Upper lobe of right lung (tissue), 1 donor: ENCODE data around the gene MAS1L. TPM values are rescaled to one million over a fixed set of nuclear protein-coding genes. Genes with fewer than 3 reads are reported as not detected.

ENCODE experiments used
- ATAC-seq: fragments of 200-7000 bp; cut with Tn5 transposase; one replicate; pipeline ENCODE4 v1.9.1; 2020; ENCODE audit warnings: mild to moderate bottlenecking, moderate library complexity
- DNase-seq: peaks from one replicate; pipeline ENCODE4 v3.0.0-alpha.2; 2020
- H3K27ac ChIP-seq: fragments of 200-600 bp; one replicate; pipeline ENCODE4 v1.8.0; 2022
- H3K27me3 ChIP-seq: fragments of 200-600 bp; one replicate; pipeline ENCODE4 v1.8.0; 2022; ENCODE audit warnings: mild to moderate bottlenecking
- H3K36me3 ChIP-seq: fragments of 200-600 bp; one replicate; pipeline ENCODE4 v1.8.0; 2022
- H3K4me1 ChIP-seq: fragments of 200-600 bp; one replicate; pipeline ENCODE4 v1.8.0; 2022
- H3K4me3 ChIP-seq: fragments of 200-600 bp; one replicate; pipeline ENCODE4 v1.8.0; 2022; ENCODE audit warnings: mild to moderate bottlenecking
- H3K9me3 ChIP-seq: fragments of 200-600 bp; one replicate; pipeline ENCODE4 v1.8.0; 2022
- intact Hi-C: fragments of 100-400 bp; cut with DNase I; formaldehyde crosslinking; loops from one replicate; pipeline ENCODE4 v1.11.0; 2022
- total RNA-seq: library from RNA; stranded (reverse); fragmentation: NEBNext Ultra II Directional; extraction: Animal tissue kit (Norgen Biotek cat#: 25700); gene quantifications from one replicate; pipeline ENCODE4 v1.2.1, GENCODE V29; 2021
- TF ChIP-seq, protein P1 (sequence below): fragments of 200-600 bp; IDR thresholded peaks from one replicate; pipeline ENCODE4 v1.8.0; 2022; ENCODE audit warnings: antibody characterized with exemption
- donor health status: DM: no; HTN: yes; CAD: no; lungs with severe emphysema.

Gene MAS1L
- total RNA-seq, 1 donor from 2014 or later, result 0.64 TPM

- no peak for DNase-seq
- Histone ChIP-seq H3K27ac (no peak overlapping the region), H3K27me3 (no peaks in the 10 kb centered on the region), H3K9me3 (no peaks in the 10 kb centered on the region), H3K4me1 (no peaks in the 10 kb centered on the region), H3K4me3 (no peak overlapping the region), H3K36me3 (no peaks in the 10 kb centered on the region)
- no peak for ATAC-seq
- intact Hi-C loops, result no loop called here
- TF ChIP-seq, protein P1, sequence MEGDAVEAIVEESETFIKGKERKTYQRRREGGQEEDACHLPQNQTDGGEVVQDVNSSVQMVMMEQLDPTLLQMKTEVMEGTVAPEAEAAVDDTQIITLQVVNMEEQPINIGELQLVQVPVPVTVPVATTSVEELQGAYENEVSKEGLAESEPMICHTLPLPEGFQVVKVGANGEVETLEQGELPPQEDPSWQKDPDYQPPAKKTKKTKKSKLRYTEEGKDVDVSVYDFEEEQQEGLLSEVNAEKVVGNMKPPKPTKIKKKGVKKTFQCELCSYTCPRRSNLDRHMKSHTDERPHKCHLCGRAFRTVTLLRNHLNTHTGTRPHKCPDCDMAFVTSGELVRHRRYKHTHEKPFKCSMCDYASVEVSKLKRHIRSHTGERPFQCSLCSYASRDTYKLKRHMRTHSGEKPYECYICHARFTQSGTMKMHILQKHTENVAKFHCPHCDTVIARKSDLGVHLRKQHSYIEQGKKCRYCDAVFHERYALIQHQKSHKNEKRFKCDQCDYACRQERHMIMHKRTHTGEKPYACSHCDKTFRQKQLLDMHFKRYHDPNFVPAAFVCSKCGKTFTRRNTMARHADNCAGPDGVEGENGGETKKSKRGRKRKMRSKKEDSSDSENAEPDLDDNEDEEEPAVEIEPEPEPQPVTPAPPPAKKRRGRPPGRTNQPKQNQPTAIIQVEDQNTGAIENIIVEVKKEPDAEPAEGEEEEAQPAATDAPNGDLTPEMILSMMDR, result no peak
Measured at GRCh38 chr6:29465801-29466200, 22.0 kb downstream of the MAS1L start.

DNA sequence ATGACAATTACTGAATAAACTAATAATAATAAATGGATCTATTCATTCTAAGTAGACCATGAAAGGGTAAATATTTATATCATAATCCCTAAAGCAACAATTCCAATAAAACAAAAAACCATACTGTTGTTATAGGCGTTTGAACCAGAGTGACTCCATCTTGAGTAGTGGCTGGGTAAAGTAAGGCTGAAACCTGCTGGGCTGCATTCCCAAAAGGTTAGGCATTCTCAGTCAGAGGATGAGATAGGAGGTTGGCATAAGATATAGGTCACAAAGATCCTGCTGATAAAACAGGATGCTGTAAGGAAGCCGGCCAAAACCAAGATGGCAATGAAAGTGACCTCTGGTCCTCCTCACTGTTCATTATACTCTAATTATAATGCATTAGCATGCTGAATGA is 22.5 kb downstream of the MAS1L start:
- intact Hi-C loops, result no loop called here
- no peak for ATAC-seq
- TF ChIP-seq, protein P1, result no peak

GRCh38 chr6:29462022-29462421 is 25.7 kb downstream of the MAS1L start:
- TF ChIP-seq, protein P1, result no peak
- no peaks in the 10 kb centered on the region for H3K27me3 ChIP-seq
- ATAC-seq (no peak), DNase-seq (no peak)
- H3K4me1 ChIP-seq, result no peaks in the 10 kb centered on the region
- H3K27ac ChIP-seq, result no peak overlapping the region
- H3K9me3 ChIP-seq, result no peaks in the 10 kb centered on the region
- H3K36me3 ChIP-seq, result no peaks in the 10 kb centered on the region
- H3K4me3 ChIP-seq, result no peak overlapping the region
- intact Hi-C loops, result no loop called here

More for the DNA sequence above, 22.5 kb downstream of the MAS1L start:
- Histone ChIP-seq H3K9me3 (no peaks in the 10 kb centered on the region), H3K36me3 (no peaks in the 10 kb centered on the region), H3K4me1 (no peaks in the 10 kb centered on the region), H3K4me3 (no peak overlapping the region), H3K27ac (no peak overlapping the region), H3K27me3 (no peaks in the 10 kb centered on the region)
- no peak for DNase-seq

DNA sequence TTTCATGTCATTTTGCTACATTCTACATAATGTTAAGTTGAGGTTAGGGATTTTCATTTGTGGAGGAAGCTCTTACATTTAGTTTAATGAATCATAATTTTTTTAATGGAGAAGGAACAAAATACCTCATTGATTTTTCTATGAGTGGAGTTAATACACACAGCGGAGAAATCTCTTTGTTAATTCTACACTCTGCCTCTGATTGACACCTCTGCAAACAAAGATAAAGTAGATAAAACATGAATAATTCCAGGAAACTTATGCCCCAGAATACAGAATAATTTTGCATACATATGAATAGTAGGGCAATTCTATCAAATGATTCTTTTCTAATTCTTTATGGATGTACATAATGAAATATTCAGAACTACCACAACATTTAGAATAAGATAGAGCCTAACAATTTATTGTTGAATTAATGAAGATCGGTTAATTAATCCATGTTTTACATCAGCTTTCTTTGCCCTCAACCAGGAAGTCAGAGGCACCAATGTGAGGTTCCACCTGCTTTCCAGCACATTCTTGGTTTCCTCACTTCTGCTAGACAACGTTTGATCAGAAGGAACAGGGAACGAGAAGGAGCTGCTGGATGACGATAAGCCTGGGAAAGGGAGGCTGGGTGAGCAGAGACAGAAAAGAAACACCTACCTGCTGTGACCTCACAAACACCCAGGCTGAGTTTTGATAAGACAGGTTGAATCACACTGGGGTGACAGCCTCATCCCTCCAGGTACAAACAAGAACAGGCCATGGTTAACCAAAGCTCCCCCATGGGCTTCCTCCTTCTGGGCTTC is 26.5 kb downstream of the MAS1L start:
- Histone ChIP-seq H3K36me3 (no peaks in the 10 kb centered on the region), H3K9me3 (no peaks in the 10 kb centered on the region), H3K27me3 (no peaks in the 10 kb centered on the region), H3K27ac (no peak overlapping the region), H3K4me1 (no peaks in the 10 kb centered on the region), H3K4me3 (no peak overlapping the region)
- intact Hi-C loops, result no loop called here
- DNase-seq (no peak), ATAC-seq (no peak)
- TF ChIP-seq, protein P1, result no peak

DNA sequence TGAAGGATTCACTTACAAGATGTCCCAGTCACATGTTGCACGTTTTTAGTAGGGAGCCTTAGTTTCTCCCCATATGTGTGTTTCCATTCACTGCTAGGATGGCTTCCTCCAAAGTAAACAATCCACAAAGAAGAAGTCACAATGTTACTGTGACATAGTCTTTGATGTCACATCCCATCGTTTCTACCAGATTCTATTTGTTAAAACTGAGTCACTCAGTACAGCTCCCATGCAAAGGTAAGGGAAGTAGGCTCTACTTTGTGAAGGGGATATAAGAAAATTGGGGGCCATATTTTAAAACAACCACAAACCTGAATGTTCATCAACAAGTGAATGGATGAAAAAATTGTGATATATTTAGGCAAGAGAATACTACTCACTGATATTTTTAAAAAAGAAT is 30.8 kb downstream of the MAS1L start, which contains the start of the genes OR11A1 and OR2H1:
Gene OR11A1, minus strand, starts transcription at position 101 of the 400 bp plus-strand sequence. CDS start 29,430 bp downstream, outside the sequence.
Gene OR2H1, plus strand, starts transcription at position 185 of the 400 bp plus-strand sequence. CDS start 4,615 bp downstream, outside the sequence.
- intact Hi-C loops, result no loop called here

More for the DNA sequence above, 30.8 kb downstream of the MAS1L start, which contains the start of the genes OR11A1 and OR2H1:
- no peaks in the 10 kb centered on the region for H3K9me3 ChIP-seq
- no peaks in the 10 kb centered on the region for H3K36me3 ChIP-seq
- no peak within 1 kb of the TSS for H3K4me3 ChIP-seq
- DNase-seq (no peak), ATAC-seq (no peak)
- no peaks in the 10 kb centered on the region for H3K27me3 ChIP-seq
- H3K27ac ChIP-seq, result no peak within 1 kb of the TSS
- no peaks in the 10 kb centered on the region for H3K4me1 ChIP-seq
- TF ChIP-seq, protein P1, result no peak
